GM12878 (cell line): ENCODE measurements around the gene PTMA. TPM values are rescaled to one million over a fixed set of nuclear protein-coding genes. Genes with fewer than 3 reads are reported as not detected.
A peak's percentile ranks its signal among the peaks of the same experiment; 100 is the strongest.

ENCODE experiments used
- BCL3 ChIP-seq: IDR thresholded peaks from 2 replicates; pipeline ENCODE4 v1.6.1; 2011; ENCODE audit warnings: borderline replicate concordance, low read depth, mild to moderate bottlenecking, moderate library complexity, low read length; ENCODE audit not compliant: insufficient read depth, poor library complexity, severe bottlenecking
- CBX5 ChIP-seq: sonication (generic); IDR thresholded peaks from 2 replicates; pipeline ENCODE4 v1.6.1; 2016; ENCODE audit warnings: low read depth, moderate library complexity, mild to moderate bottlenecking, inconsistent platforms
- CHD4 ChIP-seq: fragments of 200-600 bp; sonication (generic); IDR thresholded peaks from 2 replicates; pipeline ENCODE4 v1.6.1; 2016; ENCODE audit warnings: mild to moderate bottlenecking
- CREM ChIP-seq: IDR thresholded peaks from 2 replicates; pipeline ENCODE4 v1.6.1; 2014; ENCODE audit warnings: antibody characterized with exemption, low read depth
- CUX1 ChIP-seq: IDR thresholded peaks from 2 replicates; pipeline ENCODE4 v1.6.1; 2012; ENCODE audit warnings: improper control_type of control experiment, low read depth, low read length; ENCODE audit not compliant: insufficient replicate concordance
- ETV6 ChIP-seq, 2 experiments: fragments of 450-650 bp in 1 of 2; IDR thresholded peaks in 1 of 2; conservative IDR thresholded peaks in 1 of 2; 2 replicates each; pipeline ENCODE4 v1.6.1; 2014; ENCODE audit warnings: antibody characterized with exemption in 1 of 2, borderline replicate concordance in 1 of 2, low read depth in 1 of 2, mild to moderate bottlenecking in 1 of 2, moderate library complexity in 1 of 2
- HDAC2 ChIP-seq: fragments of 200-600 bp; sonication (generic); IDR thresholded peaks from 2 replicates; pipeline ENCODE4 v1.6.1; 2017
- IRF4 ChIP-seq: IDR thresholded peaks from 2 replicates; pipeline ENCODE4 v1.6.1; 2011; ENCODE audit warnings: low read depth, low read length
- KDM1A ChIP-seq: fragments of 200-600 bp; sonication (generic); IDR thresholded peaks from 2 replicates; pipeline ENCODE4 v1.6.1; 2016; ENCODE audit warnings: borderline replicate concordance
- PAX8 ChIP-seq: fragments of 450-650 bp; IDR thresholded peaks from 2 replicates; pipeline ENCODE4 v1.6.1; 2017; ENCODE audit warnings: mild to moderate bottlenecking, moderate library complexity
- PKNOX1 ChIP-seq: fragments of 450-650 bp; IDR thresholded peaks from 2 replicates; pipeline ENCODE4 v1.6.1; 2016; ENCODE audit warnings: mild to moderate bottlenecking
- PML ChIP-seq: IDR thresholded peaks from 2 replicates; pipeline ENCODE4 v1.6.1; 2012; ENCODE audit warnings: low read length, inconsistent platforms
- POLR2A ChIP-seq: IDR thresholded peaks from 2 replicates; pipeline ENCODE4 v1.6.1; 2011; ENCODE audit warnings: low read depth, mild to moderate bottlenecking, low read length
- RELA ChIP-seq: fragments of 450-650 bp; IDR thresholded peaks from 2 replicates; pipeline ENCODE4 v1.8.0; 2014; ENCODE audit warnings: borderline replicate concordance; ENCODE audit not compliant: partially characterized antibody
- SMAD5 ChIP-seq: IDR thresholded peaks from 2 replicates; pipeline ENCODE4 v1.6.1; 2016; ENCODE audit warnings: antibody characterized with exemption, low read depth
- STAT3 ChIP-seq: IDR thresholded peaks from 2 replicates; pipeline ENCODE4 v1.6.1; 2011; ENCODE audit warnings: low read depth, low read length, improper control_type of control experiment
- SUZ12 ChIP-seq: fragments of 200-600 bp; sonication (generic); IDR thresholded peaks from one replicate; pipeline ENCODE4 v1.6.1; 2018; ENCODE audit warnings: antibody characterized with exemption, mild to moderate bottlenecking; ENCODE audit not compliant: unreplicated experiment
- ZNF687 ChIP-seq: fragments of 450-650 bp; IDR thresholded peaks from 2 replicates; pipeline ENCODE4 v1.6.1; 2017; ENCODE audit warnings: mild to moderate bottlenecking, moderate library complexity
- ZSCAN29 ChIP-seq: fragments of 450-650 bp; IDR thresholded peaks from 2 replicates; pipeline ENCODE4 v1.6.1; 2017; ENCODE audit warnings: mild to moderate bottlenecking, moderate library complexity
- polyA plus RNA-seq, 11 experiments: library from polyadenylated mRNA; depleted of rRNA in 4 of 11; unstranded in 6 of 11; stranded (reverse) in 5 of 11; fragments of >200 nt; fragmentation: Nextera tagmentation in 4 of 11; fragmentation: Illumina TruSeq in 1 of 11; extraction: Ambion mirVana in 4 of 11; extraction: Trizol in 1 of 11; gene quantifications; 1 replicate in 1 of 11; 2 replicates in 10 of 11; pipeline versions ENCODE4 v1.2.1 to v1.2.3, GENCODE V29; 2011 to 2016; ENCODE audit warnings: inconsistent platforms in 2 of 11, missing spikeins in 2 of 11, low read depth in 1 of 11
- total RNA-seq, 4 experiments: library from RNA; depleted of rRNA in 3 of 4; stranded (reverse); fragments of >200 nt in 3 of 4; fragmentation: Illumina TruSeq in 1 of 4; extraction: Trizol in 1 of 4; gene quantifications; 2 replicates each; pipeline versions ENCODE4 v1.2.1 to v1.2.3, GENCODE V29; 2013 to 2021

Gene PTMA
- total and polyA plus RNA-seq, 10 of the 15 experiments (the other 5 are each of a cell fraction or from before 2014, with no cell fraction given) = 1,144 to 5,018 (median 3,464) TPM

GRCh38 chr2:231672617-231673347, 35.5 kb upstream of the PTMA start (continued):
- TF ChIP-seq CHD4 = no peak
- TF ChIP-seq SMAD5 = 0 out of 2 replicates have a peak, but pooled peaks have one; percentile 54
- 0 out of 2 replicates have a peak, but pooled peaks have one; percentile 14 for TF ChIP-seq ZNF687
- no peak for TF ChIP-seq PML
- peak; percentile 51 for TF ChIP-seq CUX1
- no peak for TF ChIP-seq SUZ12
- TF ChIP-seq PKNOX1 = peak; percentile 22; the same call in 1 of the 2 replicates
- no peak for TF ChIP-seq HDAC2
- TF ChIP-seq ETV6 (conservative IDR thresholded peaks at IDR 0.05 in 1 of 2, IDR thresholded peaks at IDR 0.05 in 1 of 2; ENCODE audit: borderline replicate concordance in 1 of 2, low read depth in 1 of 2) = no peak
- peak; percentile 76 for TF ChIP-seq CREM
- peak; percentile 43; the same call in 1 of the 2 replicates for TF ChIP-seq POLR2A
- TF ChIP-seq BCL3 = peak; percentile 73
- no peak for TF ChIP-seq KDM1A
- peak; percentile 53 for TF ChIP-seq RELA
- TF ChIP-seq STAT3 = no peak
- no peak for TF ChIP-seq CBX5
- TF ChIP-seq IRF4 = peak; percentile 13; the same call in 1 of the 2 replicates
- TF ChIP-seq ZSCAN29 = no peak
- no peak for TF ChIP-seq PAX8
